Heart right ventricle (tissue), 16 donors: ENCODE measurements around the gene GPAT3. TPM values are rescaled to one million over a fixed set of nuclear protein-coding genes. Genes with fewer than 3 reads are reported as not detected.

Experiments used
- ATAC-seq, 8 donors: fragments of 200-7000 bp; cut with Tn5 transposase; one replicate each; pipeline ENCODE4 v1.9.1; 2020; ENCODE audit warnings: mild to moderate bottlenecking in 8 of 8, moderate library complexity in 8 of 8, moderate number of reproducible peaks in 1 of 8
- DNase-seq, 2 donors: peaks; one replicate each; pipeline ENCODE4 v3.0.0-alpha.2; 2020
- H3K27ac ChIP-seq, 10 donors: fragments of 200-600 bp; sonication (generic) in 2 of 10; one replicate each; pipeline versions ENCODE4 v1.5.0 to v1.8.0; 2020 to 2022; ENCODE audit warnings: mild to moderate bottlenecking in 3 of 10
- H3K27me3 ChIP-seq, 7 donors: fragments of 200-600 bp; one replicate each; pipeline ENCODE4 v1.8.0; 2021 to 2022; ENCODE audit warnings: mild to moderate bottlenecking in 2 of 7
- H3K36me3 ChIP-seq, 9 donors: fragments of 200-600 bp; sonication (generic) in 1 of 9; one replicate each; pipeline versions ENCODE4 v1.5.0 to v1.8.0; 2020 to 2022; ENCODE audit warnings: mild to moderate bottlenecking in 2 of 9
- H3K4me1 ChIP-seq, 9 donors: fragments of 200-600 bp; sonication (generic) in 1 of 9; one replicate each; pipeline versions ENCODE4 v1.5.0 to v1.8.0; 2020 to 2022; ENCODE audit warnings: mild to moderate bottlenecking in 4 of 9
- H3K4me3 ChIP-seq, 10 donors: fragments of 200-600 bp; sonication (generic) in 2 of 10; one replicate each; pipeline versions ENCODE4 v1.5.0 to v1.8.0; 2020 to 2022; ENCODE audit warnings: mild to moderate bottlenecking in 7 of 10, moderate library complexity in 2 of 10
- H3K9me3 ChIP-seq, 11 donors: fragments of 200-600 bp in 10 of 11; sonication (generic) in 2 of 11; one replicate each; pipeline versions ENCODE4 v1.5.0 to v1.8.0; 2013 to 2022; ENCODE audit warnings: mild to moderate bottlenecking in 2 of 11, control low read depth in 1 of 11, moderate library complexity in 1 of 11
- CTCF ChIP-seq, 9 donors: fragments of 200-600 bp; sonication (generic) in 2 of 9; IDR thresholded peaks; one replicate each; pipeline versions ENCODE4 v1.5.0 to v1.8.0; 2021 to 2022; ENCODE audit warnings: antibody characterized with exemption in 9 of 9, mild to moderate bottlenecking in 5 of 9, moderate library complexity in 1 of 9
- WGBS, 2 donors: extraction: QIAGEN DNeasy Blood & Tissue Kit; methylation state at CpG; one replicate each; pipeline ENCODE4 v1.1.7; 2013; ENCODE audit warnings: inconsistent platforms in 1 of 2; 5-methylcytosine and 5-hydroxymethylcytosine counted together
- intact Hi-C, 10 donors: fragments of 100-400 bp; cut with DNase I; formaldehyde crosslinking; loops; one replicate each; pipeline versions ENCODE4 v1.11.1 to v1.14.2; 2022
- polyA plus RNA-seq, 2 donors: library from polyadenylated mRNA; stranded (reverse); fragments of 200-250 nt; gene quantifications; one replicate each; pipeline ENCODE4 v1.2.3, GENCODE V29; 2013
- total RNA-seq, 10 donors: library from RNA; stranded (reverse); fragmentation: NEBNext Ultra II Directional in 3 of 10; extraction: Animal tissue kit (Norgen Biotek cat#: 25700) in 3 of 10; gene quantifications; one replicate each; pipeline versions ENCODE4 v1.2.1 to v1.2.4, GENCODE V29; 2021 to 2023
- donor health status: Arrhythmogenic right ventricular cardiomyopathy.
- donor health status: ischemic (EF 13 %, LVEDD 7.1; RV severe dilation, severe dysfunction).
- donor health status: healthy with polysubstance abuse.
- donor health status: DM: no; HTN: yes; CAD: no.
- donor health status: DM: no; HTN: no; CAD: no.
- donor health status: ischemic (EF 25% LVEDD 6.9; RV normal size, moderate dysfunction).
- donor health status: ischemic (EF 25% LVEDD 5.7; RV mildly dilated, moderate dysfunction).
- donor health status: healthy.
- donor health status: DM: yes; HTN: yes; CAD: no.
- donor health status: Ischemic cardiomyopathy.
- donor health status: ischemic (EF 35%, LVEDD 5.7; RV mildly dilated, moderate dysfunction).
- donor health status: nonischemic (EF 11% LVEDD 7.7; RV severe dilation, severe dysfunction).
- donor health status: DM: yes; HTN: yes; CAD: no.
- donor health status: PGD.
- donor health status: ischemic (EF 29% LVEDD 5.4; RV normal size, mild dysfunction).
- donor health status: nonischemic (EF 23%, LVEDD 6.1; RV moderate dilation, normal function).

GPAT3 gene
- total and polyA plus RNA-seq, 12 donors: 22.2 to 82.6 (median 48.8) TPM

- WGBS, 2 donors: 50 to 58% methylated on average over 3 of the region's 3 CpGs
- no peaks in the 10 kb centered on the region for H3K27me3 ChIP-seq
- ATAC-seq: peak in 2 of 8 donors; percentile 19 to 55
- H3K36me3 ChIP-seq: peaks cover 0 to 32% (median 0%) of the 10 kb centered on the region in 9 donors
- intact Hi-C loops: no loop called here
- no peak for TF ChIP-seq CTCF (IDR thresholded peaks at IDR 0.05)
- no peak overlapping the region for H3K4me3 ChIP-seq
- H3K4me1 ChIP-seq: peaks cover 0 to 33% (median 6%) of the 10 kb centered on the region in 9 donors
- H3K9me3 ChIP-seq: peaks cover 0 to 6% (median 0%) of the 10 kb centered on the region in 11 donors
- H3K27ac ChIP-seq: peak overlapping the region in 6 of 10 donors; percentile 17 to 61 (median 26)
- DNase-seq: no peak
Observed at GRCh38 chr4:83605744-83606172, 69.8 kb downstream of the GPAT3 start.

- Histone ChIP-seq H3K4me3 (no peak overlapping the region), H3K27me3 (no peaks in the 10 kb centered on the region), H3K27ac (peak overlapping the region in 6 of 10 donors; percentile 17 to 61 (median 26)), H3K4me1 (peaks cover 0 to 33% (median 6%) of the 10 kb centered on the region in 9 donors), H3K36me3 (peaks cover 0 to 25% (median 0%) of the 10 kb centered on the region in 9 donors), H3K9me3 (peaks cover 0 to 13% (median 0%) of the 10 kb centered on the region in 11 donors)
- no peak for TF ChIP-seq CTCF (IDR thresholded peaks at IDR 0.05)
- ATAC-seq (no peak), DNase-seq (no peak)
- intact Hi-C loops: no loop called here
Observed at GRCh38 chr4:83606460-83606859, 70.6 kb downstream of the GPAT3 start.

- H3K36me3 ChIP-seq: peaks cover 0 to 21% (median 0%) of the 10 kb centered on the region in 9 donors
- 55 to 63% methylated on average over 7 of the region's 7 CpGs for WGBS, 2 donors
- H3K27me3 ChIP-seq: no peaks in the 10 kb centered on the region
- H3K4me3 ChIP-seq: no peak overlapping the region
- no peak for TF ChIP-seq CTCF (IDR thresholded peaks at IDR 0.05)
- intact Hi-C loops: no loop called here
- H3K9me3 ChIP-seq: peaks cover 0 to 17% (median 0%) of the 10 kb centered on the region in 11 donors
- ATAC-seq: peak in 1 of 8 donors; percentile 43
- no peak for DNase-seq
- H3K4me1 ChIP-seq: peaks cover 0 to 33% (median 6%) of the 10 kb centered on the region in 9 donors
- H3K27ac ChIP-seq: peak overlapping the region in 6 of 10 donors; percentile 17 to 61 (median 22)
Observed at GRCh38 chr4:83606898-83607297, 71.0 kb downstream of the GPAT3 start.

- H3K36me3 ChIP-seq: peaks cover 0 to 10% (median 0%) of the 10 kb centered on the region in 9 donors
- ATAC-seq (no peak), DNase-seq (no peak)
- peaks cover 0 to 25% (median 5%) of the 10 kb centered on the region in 9 donors for H3K4me1 ChIP-seq
- no peaks in the 10 kb centered on the region for H3K27me3 ChIP-seq
- intact Hi-C loops: no loop called here
- H3K4me3 ChIP-seq: no peak overlapping the region
- peak overlapping the region in 1 of 10 donors; percentile 49 for H3K27ac ChIP-seq
- no peak for TF ChIP-seq CTCF (IDR thresholded peaks at IDR 0.05)
- peaks cover 0 to 42% (median 17%) of the 10 kb centered on the region in 11 donors for H3K9me3 ChIP-seq
Observed at GRCh38 chr4:83609365-83609764, 73.5 kb downstream of the GPAT3 start.
